B cell (primary cell): ENCODE results near the gene ZNF429. TPM values are rescaled to one million over a fixed set of nuclear protein-coding genes. Genes with fewer than 3 reads are reported as not detected.

Experiments
- ATAC-seq: fragments of 200-7000 bp; cut with Tn5 transposase; one replicate; pipeline ENCODE4 v1.10.0; 2021; ENCODE audit warnings: low read depth, mild to moderate bottlenecking, moderate number of reproducible peaks, moderate library complexity
- CTCF ChIA-PET: fragments of 350-600 bp; sonication (Branson Sonifier 250); formaldehyde crosslinking; loops from one replicate; lab custom pipeline; 2021; ENCODE audit warnings: antibody characterized with exemption, inconsistent platforms; lab: Charles Lee
- POLR2A ChIA-PET: fragments of 350-600 bp; sonication (Branson Sonifier 250); formaldehyde crosslinking; loops from one replicate; lab custom pipeline; 2021; ENCODE audit warnings: antibody characterized with exemption; lab: Charles Lee
- DNase-seq: peaks from one replicate; pipeline ENCODE4 v3.0.0; 2013
- H2AFZ ChIP-seq: 2 replicates; pipeline ENCODE4 v1.6.1; 2012; ENCODE audit warnings: mild to moderate bottlenecking, low read depth, low read length; ENCODE audit not compliant: insufficient read depth, poor library complexity, severe bottlenecking
- H3K27ac ChIP-seq, 2 donors: 1 replicate in 1 of 2; 2 replicates in 1 of 2; pipeline ENCODE4 v1.5.1; 2012 to 2013; ENCODE audit warnings: low read length in 2 of 2, mild to moderate bottlenecking in 2 of 2, moderate library complexity in 1 of 2
- H3K27me3 ChIP-seq, 4 experiments: fragments of 200-600 bp in 1 of 4; sonication (generic) in 1 of 4; replicated peaks in 1 of 4; 1 replicate in 2 of 4; 2 replicates in 2 of 4; pipeline versions ENCODE4 v1.6.1 to v1.7.0; 2013 to 2016; ENCODE audit warnings: low read length in 3 of 4, mild to moderate bottlenecking in 2 of 4, mixed read lengths in 1 of 4, moderate library complexity in 1 of 4; ENCODE audit not compliant: insufficient read depth in 4 of 4, control insufficient read depth in 3 of 4; ENCODE audit errors: control extremely low read depth in 1 of 4
- H3K36me3 ChIP-seq, 2 experiments: replicated peaks in 1 of 2; 1 replicate in 1 of 2; 2 replicates in 1 of 2; pipeline versions ENCODE4 v1.6.1 to v1.7.1; 2013; ENCODE audit warnings: low read length in 1 of 2; ENCODE audit not compliant: insufficient read depth in 2 of 2, control insufficient read depth in 1 of 2; ENCODE audit errors: control extremely low read depth in 1 of 2, extremely low read depth in 1 of 2
- H3K4me1 ChIP-seq, 2 donors: fragments of 200-600 bp in 1 of 2; sonication (generic) in 1 of 2; 1 replicate in 1 of 2; 2 replicates in 1 of 2; pipeline versions ENCODE4 v1.5.1 to v1.6.1; 2013 to 2017; ENCODE audit warnings: low read length in 2 of 2; ENCODE audit not compliant: control insufficient read depth in 2 of 2, insufficient read depth in 2 of 2
- H3K4me2 ChIP-seq: replicated peaks from 2 replicates; pipeline ENCODE3; 2012; ENCODE audit warnings: mild to moderate bottlenecking, low read depth, low read length; ENCODE audit not compliant: poor library complexity, severe bottlenecking
- H3K4me3 ChIP-seq, 5 experiments: fragments of 200-600 bp in 1 of 5; sonication (generic) in 1 of 5; 1 replicate in 3 of 5; 2 replicates in 2 of 5; pipeline versions ENCODE4 v1.5.1 to v1.7.0; 2011 to 2016; ENCODE audit warnings: low read length in 4 of 5, mild to moderate bottlenecking in 4 of 5, low read depth in 2 of 5, control low read depth in 1 of 5, moderate library complexity in 1 of 5; ENCODE audit not compliant: insufficient read depth in 1 of 5; ENCODE audit errors: control extremely low read depth in 1 of 5, extremely low read depth in 1 of 5
- H3K79me2 ChIP-seq: fragments of 200-600 bp; sonication (generic); one replicate; pipeline ENCODE4 v1.6.0; 2016; ENCODE audit warnings: low read length; ENCODE audit not compliant: control insufficient read depth, insufficient read depth
- H3K9ac ChIP-seq: fragments of 200-600 bp; sonication (generic); 2 replicates; pipeline ENCODE4 v1.6.1; 2017; ENCODE audit warnings: mild to moderate bottlenecking, low read length, moderate library complexity
- H3K9me3 ChIP-seq, 3 donors: one replicate each; pipeline versions ENCODE4 v1.6.1 to v1.7.1; 2013; ENCODE audit warnings: low read length in 2 of 3; ENCODE audit not compliant: control insufficient read depth in 2 of 3, insufficient read depth in 1 of 3; ENCODE audit errors: control extremely low read depth in 1 of 3
- H4K20me1 ChIP-seq: 2 replicates; pipeline ENCODE4 v1.6.0; 2012; ENCODE audit warnings: mild to moderate bottlenecking, low read length; ENCODE audit not compliant: insufficient read depth, control insufficient read depth, poor library complexity, severe bottlenecking
- H3K27ac Mint-ChIP-seq: one replicate; pipeline ENCODE4 v1.8.0; 2021; ENCODE audit warnings: mixed read lengths
- H3K27me3 Mint-ChIP-seq: one replicate; pipeline ENCODE4 v1.8.0; 2021; ENCODE audit warnings: mixed read lengths
- H3K4me1 Mint-ChIP-seq: one replicate; pipeline ENCODE4 v1.8.0; 2021; ENCODE audit warnings: mixed read lengths
- H3K4me3 Mint-ChIP-seq: one replicate; pipeline ENCODE4 v1.8.0; 2021; ENCODE audit warnings: mixed read lengths
- H3K9me3 Mint-ChIP-seq: one replicate; pipeline ENCODE4 v1.8.0; 2022; ENCODE audit warnings: mixed read lengths; ENCODE audit not compliant: insufficient read depth
- CTCF ChIP-seq: fragments of 200-600 bp; IDR thresholded peaks from one replicate; pipeline ENCODE4 v1.8.0; 2022; ENCODE audit warnings: antibody characterized with exemption, mild to moderate bottlenecking
- EZH2 ChIP-seq: IDR thresholded peaks from 2 replicates; pipeline ENCODE4 v1.6.1; 2012; ENCODE audit warnings: borderline replicate concordance, low read depth, mild to moderate bottlenecking, moderate library complexity, low read length; ENCODE audit not compliant: insufficient read depth, poor library complexity, severe bottlenecking
- WGBS: methylation state at CpG from one replicate; pipeline ENCODE4 v1.1.5; 2013; ENCODE audit warnings: missing lambda C conversion rate; ENCODE audit not compliant: insufficient coverage; 5-methylcytosine and 5-hydroxymethylcytosine counted together
- intact Hi-C: fragments of 100-400 bp; cut with micrococcal nuclease; formaldehyde crosslinking; loops from one replicate; pipeline ENCODE4 v1.10.0; 2022
- polyA plus RNA-seq: library from polyadenylated mRNA; depleted of rRNA; stranded (reverse); fragments of >200 nt; gene quantifications from 2 replicates; pipeline ENCODE4 v1.2.3, GENCODE V29; 2012
- total RNA-seq, 2 donors: library from RNA; stranded (reverse); fragments of 120-200 nt in 1 of 2; gene quantifications; 1 replicate in 1 of 2; 2 replicates in 1 of 2; pipeline versions ENCODE4 v1.2.3 to v1.2.4, GENCODE V29; 2013 to 2022

ZNF429 gene
- total and polyA plus RNA-seq, 2 donors (not counting 1 experiment from before 2014, with no cell fraction given), result 15.8 to 23.2 TPM

- Histone ChIP-seq H3K27ac (no peak overlapping the region), H3K4me3 (no peak overlapping the region), H3K4me1 (no peaks in the 10 kb centered on the region), H4K20me1 (no peaks in the 10 kb centered on the region), H3K9ac (no peak overlapping the region), H3K4me2 (no peak overlapping the region), H2AFZ (no peak overlapping the region), H3K79me2 (no peaks in the 10 kb centered on the region), H3K36me3 (no peaks in the 10 kb centered on the region), H3K27me3 (no peaks in the 10 kb centered on the region), H3K9me3 (peaks cover 0 to 34% (median 0%) of the 10 kb centered on the region in 3 donors)
- Mint-ChIP-seq H3K4me1 (no peaks in the 10 kb centered on the region), H3K27ac (no peak overlapping the region), H3K4me3 (no peak overlapping the region), H3K9me3 (peaks cover 4% of the 10 kb centered on the region), H3K27me3 (no peaks in the 10 kb centered on the region)
- TF ChIP-seq CTCF, result no peak
- no peak for ATAC-seq
- intact Hi-C loops, result loop anchor here (5.0 kb wide), 1 partner anchor 1237 kb away; no protein-coding TSS in a partner anchor
- DNase-seq, result no peak
- ChIA-PET POLR2A (no interaction called here), CTCF (interaction anchor here (0.7 to 1.5 kb wide), 4 partner anchors 18 to 351 kb away, joined by 3 to 4 read pairs (median 3); partner anchors contain the start of genes ZNF429 and ZNF43)
- no CpG with 5 or more reads among the region's 5 CpGs for WGBS
These were observed 20.8 kb upstream of the ZNF429 start for GRCh38 chr19:21484631-21485030.

GRCh38 chr19:21485926-21486325 is 19.5 kb upstream of the ZNF429 start:
- POLR2A ChIA-PET, result no interaction called here
- H3K27ac ChIP-seq, result no peak overlapping the region
- intact Hi-C loops, result no loop called here
- no peak overlapping the region for H3K4me3 ChIP-seq
- DNase-seq (no peak), ATAC-seq (no peak)
- no peaks in the 10 kb centered on the region for H3K79me2 ChIP-seq
- H2AFZ ChIP-seq, result no peak overlapping the region
- H3K4me2 ChIP-seq, result no peak overlapping the region
- H4K20me1 ChIP-seq, result no peaks in the 10 kb centered on the region
- TF ChIP-seq CTCF, result no peak
- TF ChIP-seq EZH2, result no peak
- peaks cover 0 to 34% (median 0%) of the 10 kb centered on the region in 3 donors for H3K9me3 ChIP-seq
- H3K27me3 ChIP-seq, result no peaks in the 10 kb centered on the region
- CTCF ChIA-PET, result interaction anchor here (0.5 kb wide), 1 partner anchor 414 kb away, joined by 3 read pairs; no protein-coding TSS in a partner anchor
- Mint-ChIP-seq H3K27ac (no peak overlapping the region), H3K4me1 (no peaks in the 10 kb centered on the region), H3K27me3 (no peaks in the 10 kb centered on the region), H3K4me3 (no peak overlapping the region), H3K9me3 (peaks cover 4% of the 10 kb centered on the region)
- peaks cover 0 to 1% of the 10 kb centered on the region in 2 experiments for H3K36me3 ChIP-seq
- no peaks in the 10 kb centered on the region for H3K4me1 ChIP-seq
- no peak overlapping the region for H3K9ac ChIP-seq
